Cerebellar cortex (tissue), 1 donor: ENCODE results near the gene AP1G1.
"Not testable (repeated sequence)": the region's sequence is repeated elsewhere in the genome, so short reads cannot be mapped to it uniquely, and the experiment has no call there.

Source experiments
- DNase-seq: peaks from one replicate; pipeline ENCODE4 v3.0.0-alpha.2; 2015; ENCODE audit warnings: low spot score

AP1G1 gene

GRCh38 chr16:71810155-71810530 lies 1.5 kb upstream of the AP1G1 start:
- not testable (repeated sequence) for DNase-seq

GRCh38 chr16:71807905-71808592 lies 585 bp downstream of the AP1G1 start:
- DNase-seq, result peak; percentile 12

GRCh38 chr16:71803305-71803690 lies 5.3 kb downstream of the AP1G1 start:
- DNase-seq, result no peak

- DNase-seq, result no peak
These were observed 12.0 kb downstream of the AP1G1 start for GRCh38 chr16:71796501-71797097.

GRCh38 chr16:71794943-71795342 lies 13.7 kb downstream of the AP1G1 start:
- DNase-seq, result no peak

- no peak for DNase-seq
These were observed 14.6 kb downstream of the AP1G1 start for GRCh38 chr16:71794018-71794417.

GRCh38 chr16:71792176-71792575 lies 16.5 kb downstream of the AP1G1 start:
- no peak for DNase-seq

GRCh38 chr16:71790329-71790728 lies 18.3 kb downstream of the AP1G1 start:
- not testable (repeated sequence) for DNase-seq

GRCh38 chr16:71789136-71789535 lies 19.5 kb downstream of the AP1G1 start:
- no peak for DNase-seq

GRCh38 chr16:71788578-71788977 lies 20.1 kb downstream of the AP1G1 start:
- DNase-seq, result no peak

- DNase-seq, result not testable (repeated sequence)
These were observed 23.5 kb downstream of the AP1G1 start for GRCh38 chr16:71785143-71785542.

GRCh38 chr16:71784093-71784492 lies 24.5 kb downstream of the AP1G1 start:
- DNase-seq, result no peak

GRCh38 chr16:71781741-71782140 lies 26.9 kb downstream of the AP1G1 start:
- no peak for DNase-seq

GRCh38 chr16:71780521-71781089 lies 28.0 kb downstream of the AP1G1 start:
- no peak for DNase-seq

- no peak for DNase-seq
These were observed 29.9 kb downstream of the AP1G1 start for GRCh38 chr16:71778780-71779179.

- DNase-seq, result no peak
These were observed 31.3 kb downstream of the AP1G1 start for GRCh38 chr16:71777329-71777728.

GRCh38 chr16:71775949-71776348 lies 32.7 kb downstream of the AP1G1 start:
- no peak for DNase-seq

- DNase-seq, result no peak
These were observed 37.1 kb downstream of the AP1G1 start for GRCh38 chr16:71771571-71771970.

GRCh38 chr16:71769222-71769621 lies 39.4 kb downstream of the AP1G1 start:
- DNase-seq, result no peak

- DNase-seq, result no peak
These were observed 41.4 kb downstream of the AP1G1 start for GRCh38 chr16:71767060-71767900.

- DNase-seq, result no peak
These were observed 46.4 kb downstream of the AP1G1 start for GRCh38 chr16:71762186-71762585.

GRCh38 chr16:71761097-71761496 lies 47.5 kb downstream of the AP1G1 start:
- no peak for DNase-seq

- DNase-seq, result no peak
These were observed 50.3 kb downstream of the AP1G1 start for GRCh38 chr16:71758293-71758760.
